GM12891 (cell line): Measurements from ENCODE around the gene HBP1.

Source experiments
- POLR2AphosphoS5 ChIP-seq: IDR thresholded peaks from 2 replicates; pipeline ENCODE4 v1.6.1; 2011; ENCODE audit warnings: low read depth, low read length, control low read depth
- TAF1 ChIP-seq: IDR thresholded peaks from 2 replicates; pipeline ENCODE4 v1.6.1; 2011; ENCODE audit warnings: low read depth, low read length, control low read depth

GRCh38 chr7:107148721-107149120, 20.1 kb upstream of the HBP1 start:
- no peak for TF ChIP-seq POLR2AphosphoS5
- TF ChIP-seq TAF1 = no peak
